ENCODE results near the gene C1QTNF1.

DNA sequence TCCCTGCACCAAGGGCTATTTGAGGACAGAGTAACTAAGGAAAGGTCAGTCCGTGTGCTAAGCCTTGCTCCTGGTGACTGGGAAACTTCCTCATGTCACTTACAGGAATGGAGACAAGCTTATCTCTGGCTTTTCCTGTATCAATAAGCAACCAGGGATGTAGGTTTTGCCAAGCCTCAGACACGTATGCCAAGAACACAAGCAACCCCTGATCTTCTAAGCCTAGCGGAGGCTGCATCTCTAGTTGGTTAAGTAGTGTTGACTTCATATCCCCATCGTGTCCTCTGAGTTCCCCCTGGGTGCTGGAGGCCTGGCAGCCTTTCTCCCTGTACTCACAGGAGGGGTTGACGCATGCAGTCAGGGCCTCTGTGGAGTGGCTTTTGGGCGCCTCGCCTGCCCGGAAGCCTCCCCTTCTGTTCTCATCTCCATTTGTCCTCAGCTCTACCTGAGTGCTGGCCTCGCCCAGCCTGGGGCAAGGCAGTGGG lies 1.4 kb upstream of the C1QTNF1 start:
- TF ChIP-seq MEF2A (IDR thresholded peaks at IDR 0.05; ENCODE audit: borderline replicate concordance, low read depth) (no peak), GABPA (IDR thresholded peaks at IDR 0.05; ENCODE audit: low read depth) (no peak), RFX5 (IDR thresholded peaks at IDR 0.05; ENCODE audit: low read length) (no peak), POLR2AphosphoS5 (IDR thresholded peaks at IDR 0.05; ENCODE audit: low read depth, low read length) (no peak), EP300 (IDR thresholded peaks at IDR 0.05; ENCODE audit: borderline replicate concordance in 1 of 2, low read depth in 1 of 2, low read length in 1 of 2) (no peak), YY1 (IDR thresholded peaks at IDR 0.05; ENCODE audit: low read depth) (no peak), NFIC (IDR thresholded peaks at IDR 0.05; ENCODE audit: borderline replicate concordance) (no peak), ELF1 (IDR thresholded peaks at IDR 0.05) (no peak)
- TF ChIP-seq, protein P1, sequence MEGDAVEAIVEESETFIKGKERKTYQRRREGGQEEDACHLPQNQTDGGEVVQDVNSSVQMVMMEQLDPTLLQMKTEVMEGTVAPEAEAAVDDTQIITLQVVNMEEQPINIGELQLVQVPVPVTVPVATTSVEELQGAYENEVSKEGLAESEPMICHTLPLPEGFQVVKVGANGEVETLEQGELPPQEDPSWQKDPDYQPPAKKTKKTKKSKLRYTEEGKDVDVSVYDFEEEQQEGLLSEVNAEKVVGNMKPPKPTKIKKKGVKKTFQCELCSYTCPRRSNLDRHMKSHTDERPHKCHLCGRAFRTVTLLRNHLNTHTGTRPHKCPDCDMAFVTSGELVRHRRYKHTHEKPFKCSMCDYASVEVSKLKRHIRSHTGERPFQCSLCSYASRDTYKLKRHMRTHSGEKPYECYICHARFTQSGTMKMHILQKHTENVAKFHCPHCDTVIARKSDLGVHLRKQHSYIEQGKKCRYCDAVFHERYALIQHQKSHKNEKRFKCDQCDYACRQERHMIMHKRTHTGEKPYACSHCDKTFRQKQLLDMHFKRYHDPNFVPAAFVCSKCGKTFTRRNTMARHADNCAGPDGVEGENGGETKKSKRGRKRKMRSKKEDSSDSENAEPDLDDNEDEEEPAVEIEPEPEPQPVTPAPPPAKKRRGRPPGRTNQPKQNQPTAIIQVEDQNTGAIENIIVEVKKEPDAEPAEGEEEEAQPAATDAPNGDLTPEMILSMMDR (IDR thresholded peaks at IDR 0.05): no peak
- TF ChIP-seq, protein P2, sequence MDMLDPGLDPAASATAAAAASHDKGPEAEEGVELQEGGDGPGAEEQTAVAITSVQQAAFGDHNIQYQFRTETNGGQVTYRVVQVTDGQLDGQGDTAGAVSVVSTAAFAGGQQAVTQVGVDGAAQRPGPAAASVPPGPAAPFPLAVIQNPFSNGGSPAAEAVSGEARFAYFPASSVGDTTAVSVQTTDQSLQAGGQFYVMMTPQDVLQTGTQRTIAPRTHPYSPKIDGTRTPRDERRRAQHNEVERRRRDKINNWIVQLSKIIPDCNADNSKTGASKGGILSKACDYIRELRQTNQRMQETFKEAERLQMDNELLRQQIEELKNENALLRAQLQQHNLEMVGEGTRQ (IDR thresholded peaks at IDR 0.05; ENCODE audit: borderline replicate concordance, low read depth, low read length): no peak
- TF ChIP-seq, protein P3, sequence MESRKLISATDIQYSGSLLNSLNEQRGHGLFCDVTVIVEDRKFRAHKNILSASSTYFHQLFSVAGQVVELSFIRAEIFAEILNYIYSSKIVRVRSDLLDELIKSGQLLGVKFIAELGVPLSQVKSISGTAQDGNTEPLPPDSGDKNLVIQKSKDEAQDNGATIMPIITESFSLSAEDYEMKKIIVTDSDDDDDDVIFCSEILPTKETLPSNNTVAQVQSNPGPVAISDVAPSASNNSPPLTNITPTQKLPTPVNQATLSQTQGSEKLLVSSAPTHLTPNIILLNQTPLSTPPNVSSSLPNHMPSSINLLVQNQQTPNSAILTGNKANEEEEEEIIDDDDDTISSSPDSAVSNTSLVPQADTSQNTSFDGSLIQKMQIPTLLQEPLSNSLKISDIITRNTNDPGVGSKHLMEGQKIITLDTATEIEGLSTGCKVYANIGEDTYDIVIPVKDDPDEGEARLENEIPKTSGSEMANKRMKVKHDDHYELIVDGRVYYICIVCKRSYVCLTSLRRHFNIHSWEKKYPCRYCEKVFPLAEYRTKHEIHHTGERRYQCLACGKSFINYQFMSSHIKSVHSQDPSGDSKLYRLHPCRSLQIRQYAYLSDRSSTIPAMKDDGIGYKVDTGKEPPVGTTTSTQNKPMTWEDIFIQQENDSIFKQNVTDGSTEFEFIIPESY (IDR thresholded peaks at IDR 0.05; ENCODE audit: borderline replicate concordance, low read depth): no peak

All from SK-N-SH (cell line).